ENCODE measurements around the gene SLC39A7. TPM values are rescaled to one million over a fixed set of nuclear protein-coding genes. Genes with fewer than 3 reads are reported as not detected.
A peak's percentile ranks its signal among the peaks of the same experiment; 100 is the strongest.

SLC39A7 gene
- total and polyA plus RNA-seq, 2 of the 13 experiments (the other 11 are each of a cell fraction or from before 2014, with no cell fraction given): 142 to 229 TPM

GRCh38 chr6:33248932-33249731 lies 48.5 kb downstream of the SLC39A7 start (continued):
- no peak for TF ChIP-seq CSRNP2 (CRISPR knock-in tag; conservative IDR thresholded peaks at IDR 0.05; ENCODE audit: low read depth)
- TF ChIP-seq POLR2G (IDR thresholded peaks at IDR 0.05; ENCODE audit: low read depth, low read length): peak; percentile 97
- TF ChIP-seq ZNF749 (CRISPR knock-in tag; IDR thresholded peaks at IDR 0.05; ENCODE audit: borderline replicate concordance): 0 out of 2 replicates have a peak, but pooled peaks have one; percentile 47
- TF ChIP-seq ZBED4 (CRISPR knock-in tag; IDR thresholded peaks at IDR 0.05; ENCODE audit: borderline replicate concordance): no peak; the same call in 1 of the 2 replicates
- TF ChIP-seq ZKSCAN5 (CRISPR knock-in tag; IDR thresholded peaks at IDR 0.05): no peak
- TF ChIP-seq ZNF383 (CRISPR knock-in tag; IDR thresholded peaks at IDR 0.05; ENCODE audit: borderline replicate concordance): 0 out of 2 replicates have a peak, but pooled peaks have one; percentile 63
- TF ChIP-seq SALL2 (CRISPR knock-in tag; IDR thresholded peaks at IDR 0.05): no peak
- no peak for TF ChIP-seq TOE1 (CRISPR knock-in tag; IDR thresholded peaks at IDR 0.05)
- TF ChIP-seq ZKSCAN8 (CRISPR knock-in tag; IDR thresholded peaks at IDR 0.05; ENCODE audit: borderline replicate concordance): peak; percentile 48; the same call in 1 of the 2 replicates
- no peak for TF ChIP-seq ATRX (CRISPR knock-in tag; IDR thresholded peaks at IDR 0.05; ENCODE audit: borderline replicate concordance)
- peak; percentile 94 for TF ChIP-seq ZFP90 (CRISPR knock-in tag; IDR thresholded peaks at IDR 0.05; ENCODE audit: borderline replicate concordance)
- peak; percentile 24; the same call in 1 of the 2 replicates for TF ChIP-seq ETV6 (CRISPR knock-in tag; conservative IDR thresholded peaks at IDR 0.05)
- TF ChIP-seq ZC3H4 (CRISPR knock-in tag; IDR thresholded peaks at IDR 0.05; ENCODE audit: borderline replicate concordance): no peak; the same call in 1 of the 2 replicates
- peak; percentile 81 for TF ChIP-seq ZNF350 (CRISPR knock-in tag; IDR thresholded peaks at IDR 0.05; ENCODE audit: borderline replicate concordance, low read depth)
- TF ChIP-seq USF2 (IDR thresholded peaks at IDR 0.05; ENCODE audit: low read depth, low read length): no peak
- TF ChIP-seq USF2 (CRISPR knock-in tag; IDR thresholded peaks at IDR 0.05; ENCODE audit: borderline replicate concordance): peak; percentile 24; the same call in 1 of the 2 replicates
- no peak for TF ChIP-seq BATF2 (CRISPR knock-in tag; IDR thresholded peaks at IDR 0.05)
